GM12874 (cell line): Measurements from ENCODE around the gene EIF2S3.

ENCODE experiments used
- TF ChIP-seq, protein P1 (sequence below): IDR thresholded peaks from 2 replicates; pipeline ENCODE4 v1.5.1; 2011; ENCODE audit warnings: low read depth, mild to moderate bottlenecking, control low read depth, low read length, moderate library complexity; ENCODE audit not compliant: insufficient read depth

The EIF2S3 gene

DNA sequence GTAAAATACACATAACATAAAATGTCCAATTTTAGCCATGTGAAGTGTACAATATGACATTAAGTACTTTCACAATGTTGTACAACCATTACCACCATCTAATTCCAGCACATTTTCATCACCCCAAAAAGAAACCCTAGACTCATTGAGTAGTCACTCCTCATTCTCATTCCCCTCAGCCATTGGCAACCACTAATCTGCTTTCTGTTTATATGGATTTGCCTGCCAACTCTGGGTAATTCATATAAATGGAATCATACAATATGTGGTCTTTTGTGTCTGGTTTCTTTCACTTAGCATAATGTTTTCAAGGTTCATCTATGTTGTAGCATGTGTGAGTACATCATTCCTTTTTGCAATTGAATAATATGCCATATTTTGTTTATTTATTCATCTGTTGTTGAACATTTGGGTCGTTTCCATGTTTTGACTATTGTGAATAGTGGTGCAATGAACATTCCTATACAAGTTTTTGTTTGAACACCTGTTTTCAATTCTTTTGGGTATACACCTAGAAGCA, 43.0 kb downstream of the EIF2S3 start:
- TF ChIP-seq, protein P1, sequence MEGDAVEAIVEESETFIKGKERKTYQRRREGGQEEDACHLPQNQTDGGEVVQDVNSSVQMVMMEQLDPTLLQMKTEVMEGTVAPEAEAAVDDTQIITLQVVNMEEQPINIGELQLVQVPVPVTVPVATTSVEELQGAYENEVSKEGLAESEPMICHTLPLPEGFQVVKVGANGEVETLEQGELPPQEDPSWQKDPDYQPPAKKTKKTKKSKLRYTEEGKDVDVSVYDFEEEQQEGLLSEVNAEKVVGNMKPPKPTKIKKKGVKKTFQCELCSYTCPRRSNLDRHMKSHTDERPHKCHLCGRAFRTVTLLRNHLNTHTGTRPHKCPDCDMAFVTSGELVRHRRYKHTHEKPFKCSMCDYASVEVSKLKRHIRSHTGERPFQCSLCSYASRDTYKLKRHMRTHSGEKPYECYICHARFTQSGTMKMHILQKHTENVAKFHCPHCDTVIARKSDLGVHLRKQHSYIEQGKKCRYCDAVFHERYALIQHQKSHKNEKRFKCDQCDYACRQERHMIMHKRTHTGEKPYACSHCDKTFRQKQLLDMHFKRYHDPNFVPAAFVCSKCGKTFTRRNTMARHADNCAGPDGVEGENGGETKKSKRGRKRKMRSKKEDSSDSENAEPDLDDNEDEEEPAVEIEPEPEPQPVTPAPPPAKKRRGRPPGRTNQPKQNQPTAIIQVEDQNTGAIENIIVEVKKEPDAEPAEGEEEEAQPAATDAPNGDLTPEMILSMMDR, result no peak

DNA sequence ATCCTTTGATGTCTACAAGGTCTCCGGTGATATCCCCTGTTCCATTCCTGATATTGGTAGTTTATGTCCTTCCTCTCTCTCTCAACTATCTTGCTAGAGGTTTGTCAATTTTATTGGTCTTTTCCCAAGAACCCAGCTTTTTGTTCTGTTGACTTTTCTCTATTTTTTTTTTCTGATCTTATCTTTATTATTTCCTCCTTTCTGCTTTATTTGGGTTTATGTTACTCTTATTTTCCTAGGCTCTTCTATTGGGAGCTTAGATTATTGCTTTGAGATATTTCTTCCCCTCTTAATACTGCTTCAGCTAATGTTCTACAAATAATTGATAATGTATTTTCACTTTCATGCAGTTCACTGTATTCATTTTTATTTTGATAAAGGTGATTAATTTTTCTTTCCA, 44.2 kb downstream of the EIF2S3 start:
- TF ChIP-seq, protein P1, result no peak

DNA sequence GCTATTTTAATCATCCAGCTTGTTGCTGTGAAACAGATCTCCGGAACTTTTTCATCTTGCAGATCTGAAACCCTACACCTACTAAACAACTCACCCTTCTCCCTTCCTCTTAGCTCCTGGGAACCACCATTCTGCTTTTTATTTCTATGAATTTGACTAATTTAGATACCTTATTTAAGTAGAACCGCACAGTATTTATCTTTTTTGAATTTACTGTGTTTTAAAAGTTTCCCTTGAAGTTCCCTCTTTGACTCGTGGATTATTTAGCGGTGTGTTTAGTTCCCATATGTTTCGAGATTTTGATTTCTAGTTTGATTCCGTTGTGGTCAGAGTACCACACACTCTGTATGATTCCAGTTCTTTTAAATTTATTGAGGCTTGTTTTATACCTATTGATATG, 44.6 kb downstream of the EIF2S3 start:
- TF ChIP-seq, protein P1, result no peak

DNA sequence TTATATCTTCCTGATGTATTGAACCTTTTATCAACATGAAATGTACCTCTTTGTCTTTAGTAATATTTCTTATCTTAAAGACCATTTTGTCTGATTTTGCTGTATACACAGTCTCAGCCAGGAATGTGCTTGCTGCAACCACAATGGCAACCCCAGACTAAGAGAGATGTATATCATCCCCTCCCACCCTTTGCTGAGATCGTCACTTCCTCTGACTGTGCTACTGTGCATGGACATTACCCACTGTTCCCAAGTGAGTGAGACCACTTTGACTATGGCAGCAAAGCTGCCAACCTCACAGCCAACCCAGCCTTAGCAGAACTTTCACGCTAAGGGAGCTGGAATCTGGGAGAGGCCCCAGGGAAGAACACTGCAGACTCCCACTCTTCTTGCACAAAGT, 46.0 kb downstream of the EIF2S3 start:
- TF ChIP-seq, protein P1, result no peak

DNA sequence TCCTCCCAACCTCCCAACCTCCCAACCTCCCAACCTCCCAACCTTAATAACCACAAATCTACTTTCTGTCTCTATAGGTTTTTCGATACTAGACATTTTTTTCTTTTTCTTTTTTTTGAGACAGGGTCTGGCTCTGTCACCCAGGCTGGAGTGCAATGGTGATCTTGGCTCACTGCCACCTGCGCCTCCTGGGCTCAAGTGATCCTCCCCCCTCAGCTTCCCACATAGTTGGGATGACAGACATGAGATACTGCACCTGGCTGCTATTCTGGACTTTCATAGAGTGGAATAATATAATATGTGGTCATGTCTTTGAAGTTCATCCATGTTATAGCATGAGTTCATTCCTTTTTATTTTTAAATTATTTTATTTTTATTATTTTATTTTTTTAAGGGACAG, 55.3 kb downstream of the EIF2S3 start:
- TF ChIP-seq, protein P1, result no peak

DNA sequence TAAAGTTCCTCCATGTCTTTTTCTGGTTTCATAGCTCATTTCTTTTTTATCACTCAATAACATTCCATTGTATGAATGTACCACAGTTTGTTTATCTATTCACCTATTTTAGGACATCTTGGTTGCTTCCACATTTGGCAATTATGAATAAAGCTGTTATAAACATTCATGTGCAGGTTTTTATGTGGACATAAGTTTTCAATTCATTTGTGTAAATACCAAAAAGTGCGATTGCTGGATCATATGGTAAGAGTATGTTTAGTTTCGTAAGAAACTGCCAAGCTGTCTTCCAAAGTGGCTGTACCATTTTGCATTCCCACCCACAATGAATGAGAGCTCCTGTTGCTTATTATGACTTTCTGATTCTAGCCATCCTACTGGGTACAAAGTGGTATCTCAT, 58.4 kb downstream of the EIF2S3 start:
- TF ChIP-seq, protein P1, result no peak

DNA sequence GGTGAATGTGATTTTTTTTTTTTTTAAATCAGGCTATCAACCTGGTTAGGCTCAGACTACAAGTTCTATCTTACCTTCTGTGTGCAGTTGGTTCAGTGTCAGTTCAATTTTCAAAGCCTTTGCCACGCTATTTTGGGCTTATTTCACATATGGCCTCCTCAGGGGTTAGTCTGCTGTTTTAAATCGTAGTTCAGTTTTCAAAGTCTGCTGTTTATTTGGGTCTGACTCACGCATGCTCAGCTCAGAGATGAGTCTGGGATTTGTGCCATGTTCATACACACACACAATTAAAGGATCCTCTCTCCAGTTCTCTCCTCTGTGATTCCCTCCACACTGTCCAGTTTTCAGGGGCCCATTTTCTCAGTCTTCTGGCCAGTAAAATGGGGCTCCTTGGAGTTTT, 62.5 kb downstream of the EIF2S3 start:
- TF ChIP-seq, protein P1, result no peak
